Mammary epithelial cell (primary cell): ENCODE measurements around the gene CHN2.

Experiments
- CTCF ChIP-seq, 2 donors: IDR thresholded peaks in 1 of 2; conservative IDR thresholded peaks in 1 of 2; 2 replicates each; pipeline ENCODE4 v1.5.1; 2011 to 2012; ENCODE audit warnings: inconsistent platforms in 2 of 2, low read length in 2 of 2, mild to moderate bottlenecking in 2 of 2, control low read depth in 1 of 2, low read depth in 1 of 2; ENCODE audit not compliant: insufficient read depth in 1 of 2; ENCODE audit errors: extremely low read depth in 1 of 2
- EZH2 ChIP-seq: IDR thresholded peaks from 2 replicates; pipeline ENCODE4 v1.6.1; 2012; ENCODE audit warnings: low read length, inconsistent platforms, borderline replicate concordance

GRCh38 chr7:29289156-29290021 lies 94.8 kb downstream of the CHN2 start:
- TF ChIP-seq CTCF (conservative IDR thresholded peaks at IDR 0.05 in 1 of 2, IDR thresholded peaks at IDR 0.05 in 1 of 2; ENCODE audit: extremely low read depth in 1 of 2, insufficient read depth in 1 of 2, low read depth in 1 of 2, low read length in 2 of 2) (no peak), EZH2 (no peak)
